Neural cell (in vitro differentiated cells): Measurements from ENCODE around the gene LPCAT1. TPM values are rescaled to one million over a fixed set of nuclear protein-coding genes. Genes with fewer than 3 reads are reported as not detected.

ENCODE experiments used
- H2AFZ ChIP-seq: fragments of 200-600, 300-800 bp; sonication (generic), shearing (Covaris generic); 2 replicates; pipeline ENCODE4 v1.6.0; 2014; ENCODE audit warnings: low read depth, mild to moderate bottlenecking, antibody characterized with exemption, low read length, moderate library complexity
- H3F3A ChIP-seq: fragments of 200-600 bp; shearing (Covaris generic); 2 replicates; pipeline ENCODE4 v1.6.1; 2016; ENCODE audit warnings: mild to moderate bottlenecking, moderate library complexity, mixed read lengths, antibody characterized with exemption, low read length; ENCODE audit not compliant: insufficient read depth, poor library complexity, severe bottlenecking
- H3K27ac ChIP-seq: fragments of 200-600, 300-800 bp; sonication (generic), shearing (Covaris generic); 2 replicates; pipeline ENCODE4 v1.5.1; 2014; ENCODE audit warnings: mild to moderate bottlenecking, low read length, moderate library complexity
- H3K27me3 ChIP-seq: fragments of 300-800, 200-600 bp; sonication (generic), shearing (Covaris generic); 2 replicates; pipeline ENCODE4 v1.6.0; 2014; ENCODE audit warnings: mild to moderate bottlenecking, low read depth, low read length, moderate library complexity; ENCODE audit not compliant: insufficient read depth
- H3K36me3 ChIP-seq: fragments of 300-800, 200-600 bp; sonication (generic), shearing (Covaris generic); 2 replicates; pipeline ENCODE4 v1.5.1; 2014; ENCODE audit warnings: mild to moderate bottlenecking, antibody characterized with exemption, low read length, moderate library complexity; ENCODE audit not compliant: insufficient read depth
- H3K4me2 ChIP-seq: fragments of 300-800, 200-600 bp; sonication (generic), shearing (Covaris generic); 2 replicates; pipeline ENCODE4 v1.6.0; 2014; ENCODE audit warnings: mild to moderate bottlenecking, low read length
- H3K4me3 ChIP-seq: fragments of 300-800, 200-600 bp; sonication (generic), shearing (Covaris generic); 2 replicates; pipeline ENCODE4 v1.5.1; 2014; ENCODE audit warnings: mild to moderate bottlenecking, low read length, moderate library complexity
- H3K79me2 ChIP-seq: fragments of 200-600 bp; shearing (Covaris generic); replicated peaks from 2 replicates; pipeline ENCODE4 v1.6.0; 2014; ENCODE audit warnings: mild to moderate bottlenecking, low read length, moderate library complexity; ENCODE audit not compliant: insufficient read depth
- H3K9ac ChIP-seq: fragments of 300-800, 200-600 bp; sonication (generic), shearing (Covaris generic); 2 replicates; pipeline ENCODE4 v1.6.1; 2016; ENCODE audit warnings: mild to moderate bottlenecking, low read length, mixed read lengths
- H3K9me2 ChIP-seq: fragments of 200-600 bp; shearing (Covaris generic); 2 replicates; pipeline ENCODE4 v1.6.1; 2016; ENCODE audit warnings: mild to moderate bottlenecking, low read length, mixed read lengths; ENCODE audit not compliant: insufficient read depth
- H3K9me3 ChIP-seq: fragments of 200-600, 300-800 bp; sonication (generic), shearing (Covaris generic); 2 replicates; pipeline ENCODE4 v1.6.1; 2016; ENCODE audit warnings: mild to moderate bottlenecking, mixed run types, low read length, moderate library complexity, mixed read lengths
- H4K20me1 ChIP-seq: fragments of 200-600 bp; shearing (Covaris generic); 2 replicates; pipeline ENCODE4 v1.6.1; 2016; ENCODE audit warnings: mild to moderate bottlenecking, mixed run types; ENCODE audit not compliant: insufficient read depth
- EP300 ChIP-seq: fragments of 450-650 bp; conservative IDR thresholded peaks from 2 replicates; pipeline ENCODE4 v1.6.1; 2014; ENCODE audit warnings: antibody characterized with exemption, mild to moderate bottlenecking, moderate library complexity; ENCODE audit not compliant: poor library complexity, severe bottlenecking
- EZH2 ChIP-seq: fragments of 200-600, 300-800 bp; shearing (Covaris generic), sonication (generic); IDR thresholded peaks from 2 replicates; pipeline ENCODE4 v1.6.1; 2014; ENCODE audit warnings: antibody characterized with exemption, low read length, borderline replicate concordance, mild to moderate bottlenecking; ENCODE audit not compliant: insufficient read depth, poor library complexity, severe bottlenecking
- MXI1 ChIP-seq: fragments of 450-650 bp; conservative IDR thresholded peaks from 2 replicates; pipeline ENCODE4 v1.6.1; 2014; ENCODE audit warnings: antibody characterized with exemption, mild to moderate bottlenecking; ENCODE audit not compliant: poor library complexity, severe bottlenecking
- POLR2AphosphoS5 ChIP-seq: IDR thresholded peaks from 2 replicates; pipeline ENCODE4 v1.6.1; 2012
- RAD21 ChIP-seq: fragments of 450-650 bp; conservative IDR thresholded peaks from 2 replicates; pipeline ENCODE4 v1.6.1; 2014; ENCODE audit warnings: antibody characterized with exemption, mild to moderate bottlenecking, moderate library complexity
- SMC3 ChIP-seq: fragments of 450-650 bp; conservative IDR thresholded peaks from 2 replicates; pipeline ENCODE4 v1.6.1; 2014; ENCODE audit warnings: antibody characterized with exemption, mild to moderate bottlenecking, moderate library complexity; ENCODE audit not compliant: poor library complexity
- TAF1 ChIP-seq: IDR thresholded peaks from 2 replicates; pipeline ENCODE4 v1.6.1; 2012; ENCODE audit warnings: low read depth
- polyA plus RNA-seq: library from polyadenylated mRNA; depleted of rRNA; stranded (reverse); fragments of >200 nt; gene quantifications from 2 replicates; pipeline ENCODE4 v1.2.3, GENCODE V29; 2014
- TF ChIP-seq, protein P1 (sequence below): IDR thresholded peaks from 2 replicates; pipeline ENCODE4 v1.6.1; 2012; ENCODE audit warnings: borderline replicate concordance
- TF ChIP-seq, protein P2 (sequence below): fragments of 450-650 bp; IDR thresholded peaks from 2 replicates; pipeline ENCODE4 v1.5.1; 2014; ENCODE audit warnings: antibody characterized with exemption, mild to moderate bottlenecking, moderate library complexity; ENCODE audit not compliant: poor library complexity, severe bottlenecking

The LPCAT1 gene
- polyA plus RNA-seq, 1 donor from 2014 or later = 61.8 TPM

DNA sequence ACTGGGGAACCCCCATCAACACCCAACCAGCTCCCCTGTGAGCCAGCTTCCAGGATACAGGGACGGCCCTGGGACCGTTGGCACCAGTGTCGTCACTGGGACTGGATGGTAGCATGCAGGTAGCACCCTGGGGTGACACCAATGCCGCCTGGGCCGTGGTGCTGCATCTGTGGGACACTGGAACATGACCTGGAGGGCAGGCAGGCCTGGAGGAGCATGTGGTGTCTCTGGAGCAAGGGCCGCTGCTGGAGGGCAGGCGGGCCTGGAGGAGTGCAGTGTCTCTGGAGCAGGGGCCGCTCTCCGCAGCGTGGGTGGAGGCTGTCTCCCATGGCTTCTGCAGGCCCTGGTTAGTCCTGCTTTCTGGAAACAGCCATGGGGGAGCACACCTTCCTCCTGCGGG lies 13.1 kb downstream of the LPCAT1 start:
- TF ChIP-seq, protein P1, sequence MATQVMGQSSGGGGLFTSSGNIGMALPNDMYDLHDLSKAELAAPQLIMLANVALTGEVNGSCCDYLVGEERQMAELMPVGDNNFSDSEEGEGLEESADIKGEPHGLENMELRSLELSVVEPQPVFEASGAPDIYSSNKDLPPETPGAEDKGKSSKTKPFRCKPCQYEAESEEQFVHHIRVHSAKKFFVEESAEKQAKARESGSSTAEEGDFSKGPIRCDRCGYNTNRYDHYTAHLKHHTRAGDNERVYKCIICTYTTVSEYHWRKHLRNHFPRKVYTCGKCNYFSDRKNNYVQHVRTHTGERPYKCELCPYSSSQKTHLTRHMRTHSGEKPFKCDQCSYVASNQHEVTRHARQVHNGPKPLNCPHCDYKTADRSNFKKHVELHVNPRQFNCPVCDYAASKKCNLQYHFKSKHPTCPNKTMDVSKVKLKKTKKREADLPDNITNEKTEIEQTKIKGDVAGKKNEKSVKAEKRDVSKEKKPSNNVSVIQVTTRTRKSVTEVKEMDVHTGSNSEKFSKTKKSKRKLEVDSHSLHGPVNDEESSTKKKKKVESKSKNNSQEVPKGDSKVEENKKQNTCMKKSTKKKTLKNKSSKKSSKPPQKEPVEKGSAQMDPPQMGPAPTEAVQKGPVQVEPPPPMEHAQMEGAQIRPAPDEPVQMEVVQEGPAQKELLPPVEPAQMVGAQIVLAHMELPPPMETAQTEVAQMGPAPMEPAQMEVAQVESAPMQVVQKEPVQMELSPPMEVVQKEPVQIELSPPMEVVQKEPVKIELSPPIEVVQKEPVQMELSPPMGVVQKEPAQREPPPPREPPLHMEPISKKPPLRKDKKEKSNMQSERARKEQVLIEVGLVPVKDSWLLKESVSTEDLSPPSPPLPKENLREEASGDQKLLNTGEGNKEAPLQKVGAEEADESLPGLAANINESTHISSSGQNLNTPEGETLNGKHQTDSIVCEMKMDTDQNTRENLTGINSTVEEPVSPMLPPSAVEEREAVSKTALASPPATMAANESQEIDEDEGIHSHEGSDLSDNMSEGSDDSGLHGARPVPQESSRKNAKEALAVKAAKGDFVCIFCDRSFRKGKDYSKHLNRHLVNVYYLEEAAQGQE = no peak
- TF ChIP-seq EP300 (no peak), TAF1 (no peak), POLR2AphosphoS5 (no peak), SMC3 (no peak), EZH2 (no peak), RAD21 (no peak)
- TF ChIP-seq, protein P2, sequence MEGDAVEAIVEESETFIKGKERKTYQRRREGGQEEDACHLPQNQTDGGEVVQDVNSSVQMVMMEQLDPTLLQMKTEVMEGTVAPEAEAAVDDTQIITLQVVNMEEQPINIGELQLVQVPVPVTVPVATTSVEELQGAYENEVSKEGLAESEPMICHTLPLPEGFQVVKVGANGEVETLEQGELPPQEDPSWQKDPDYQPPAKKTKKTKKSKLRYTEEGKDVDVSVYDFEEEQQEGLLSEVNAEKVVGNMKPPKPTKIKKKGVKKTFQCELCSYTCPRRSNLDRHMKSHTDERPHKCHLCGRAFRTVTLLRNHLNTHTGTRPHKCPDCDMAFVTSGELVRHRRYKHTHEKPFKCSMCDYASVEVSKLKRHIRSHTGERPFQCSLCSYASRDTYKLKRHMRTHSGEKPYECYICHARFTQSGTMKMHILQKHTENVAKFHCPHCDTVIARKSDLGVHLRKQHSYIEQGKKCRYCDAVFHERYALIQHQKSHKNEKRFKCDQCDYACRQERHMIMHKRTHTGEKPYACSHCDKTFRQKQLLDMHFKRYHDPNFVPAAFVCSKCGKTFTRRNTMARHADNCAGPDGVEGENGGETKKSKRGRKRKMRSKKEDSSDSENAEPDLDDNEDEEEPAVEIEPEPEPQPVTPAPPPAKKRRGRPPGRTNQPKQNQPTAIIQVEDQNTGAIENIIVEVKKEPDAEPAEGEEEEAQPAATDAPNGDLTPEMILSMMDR = no peak
- Histone ChIP-seq H3K9me3 (no peaks in the 10 kb centered on the region), H3K4me3 (no peak overlapping the region), H3K9me2 (no peaks in the 10 kb centered on the region), H4K20me1 (no peaks in the 10 kb centered on the region), H3K27ac (no peak overlapping the region), H3K4me2 (no peak overlapping the region), H2AFZ (no peak overlapping the region), H3K9ac (no peak overlapping the region), H3K36me3 (no peaks in the 10 kb centered on the region), H3F3A (no peaks in the 10 kb centered on the region), H3K27me3 (no peaks in the 10 kb centered on the region), H3K79me2 (no peaks in the 10 kb centered on the region)

DNA sequence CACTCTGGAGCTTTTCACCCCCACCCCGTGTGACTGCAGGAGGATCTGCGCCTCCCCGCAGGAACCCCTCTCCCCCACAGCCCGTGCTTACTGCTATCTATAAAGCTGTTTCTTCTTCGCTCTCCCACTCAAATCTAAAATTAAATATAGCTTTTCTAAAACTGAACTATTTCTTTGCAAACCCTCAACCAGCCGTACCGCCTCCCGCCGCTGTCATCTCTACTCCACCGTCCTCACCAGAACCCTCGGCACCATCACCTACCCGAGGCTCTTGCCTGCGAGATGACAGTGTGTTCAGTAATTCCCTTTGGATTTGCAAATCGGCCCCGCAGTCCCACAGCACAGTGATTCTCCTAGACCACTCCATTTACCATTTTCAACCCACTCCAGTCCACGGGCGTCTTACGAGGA lies 13.6 kb downstream of the LPCAT1 start:
- Histone ChIP-seq H2AFZ (no peak overlapping the region), H3K9me2 (no peaks in the 10 kb centered on the region), H3K27me3 (no peaks in the 10 kb centered on the region), H3K36me3 (no peaks in the 10 kb centered on the region), H3K9me3 (no peaks in the 10 kb centered on the region), H3K4me2 (no peak overlapping the region), H3K27ac (no peak overlapping the region), H3K9ac (no peak overlapping the region), H3F3A (no peaks in the 10 kb centered on the region), H4K20me1 (no peaks in the 10 kb centered on the region), H3K79me2 (no peaks in the 10 kb centered on the region), H3K4me3 (no peak overlapping the region)
- TF ChIP-seq, protein P1 = no peak
- TF ChIP-seq TAF1 (no peak), MXI1 (no peak), POLR2AphosphoS5 (no peak)
